Tibial nerve (tissue), 4 donors: Measurements from ENCODE around the gene AMBP. TPM values are rescaled to one million over a fixed set of nuclear protein-coding genes. Genes with fewer than 3 reads are reported as not detected.

Source experiments
- DNase-seq, 2 donors: peaks; one replicate each; pipeline ENCODE4 v3.0.0-alpha.2; 2019; ENCODE audit warnings: low spot score in 2 of 2
- H3K27ac ChIP-seq, 4 donors: fragments of 200-600 bp; sonication (generic) in 3 of 4; one replicate each; pipeline ENCODE4 v1.5.1; 2017 to 2019; ENCODE audit warnings: mild to moderate bottlenecking in 1 of 4
- H3K27me3 ChIP-seq, 2 donors: fragments of 200-600 bp; sonication (generic) in 1 of 2; one replicate each; pipeline versions ENCODE4 v1.5.1 to v1.6.0; 2017 to 2019
- H3K36me3 ChIP-seq, 3 donors: fragments of 200-600 bp; sonication (generic); one replicate each; pipeline ENCODE4 v1.5.1; 2018 to 2019
- H3K4me1 ChIP-seq, 4 donors: fragments of 200-600 bp; sonication (generic) in 3 of 4; one replicate each; pipeline ENCODE4 v1.5.1; 2017 to 2019
- H3K4me3 ChIP-seq, 4 donors: fragments of 200-600 bp; sonication (generic) in 3 of 4; one replicate each; pipeline ENCODE4 v1.5.1; 2017 to 2019; ENCODE audit warnings: mild to moderate bottlenecking in 1 of 4, moderate library complexity in 1 of 4
- H3K9me3 ChIP-seq, 4 donors: fragments of 200-600 bp; sonication (generic) in 3 of 4; one replicate each; pipeline ENCODE4 v1.5.1; 2017 to 2019
- CTCF ChIP-seq, 5 experiments: fragments of 200-600 bp in 3 of 5; fragments of 450-650 bp in 2 of 5; sonication (generic) in 3 of 5; IDR thresholded peaks; one replicate each; pipeline ENCODE4 v1.5.1; 2016 to 2019; ENCODE audit warnings: antibody characterized with exemption in 5 of 5, mild to moderate bottlenecking in 3 of 5, moderate library complexity in 2 of 5
- EP300 ChIP-seq, 2 donors: sonication (generic); formaldehyde crosslinking; IDR thresholded peaks; one replicate each; pipeline ENCODE4 v1.6.1; 2017; ENCODE audit warnings: antibody characterized with exemption in 2 of 2, mild to moderate bottlenecking in 1 of 2
- POLR2A ChIP-seq, 2 donors: fragments of 450-650 bp; IDR thresholded peaks; one replicate each; pipeline ENCODE4 v1.6.1; 2017; ENCODE audit warnings: antibody characterized with exemption in 2 of 2, mild to moderate bottlenecking in 2 of 2, moderate library complexity in 2 of 2
- whole genome bisulfite sequencing, 2 donors: methylation state at CpG; one replicate each; pipeline ENCODE4 v1.1.5; 2018; 5-methylcytosine and 5-hydroxymethylcytosine counted together
- total RNA-seq, 4 donors: library from RNA; depleted of rRNA; stranded (reverse); fragments of >200 nt; gene quantifications; one replicate each; pipeline ENCODE4 v1.1.0, GENCODE V29; 2016

The AMBP gene
- total RNA-seq, 4 donors from 2014 or later, result not detected

- H3K9me3 ChIP-seq, result peaks cover 0 to 25% (median 5%) of the 10 kb centered on the region in 4 donors
- DNase-seq, result no peak
- peaks cover 0 to 89% (median 0%) of the 10 kb centered on the region in 3 donors for H3K36me3 ChIP-seq
- no peaks in the 10 kb centered on the region for H3K27me3 ChIP-seq
- H3K4me3 ChIP-seq, result no peak overlapping the region
- no peak overlapping the region for H3K27ac ChIP-seq
- TF ChIP-seq CTCF (IDR thresholded peaks at IDR 0.05) (no peak), POLR2A (IDR thresholded peaks at IDR 0.05) (no peak), EP300 (IDR thresholded peaks at IDR 0.05) (no peak)
- 86 to 92% methylated on average over 4 of the region's 4 CpGs for WGBS, 2 donors
- H3K4me1 ChIP-seq, result no peaks in the 10 kb centered on the region
Measured at GRCh38 chr9:114026335-114026734, 51.8 kb downstream of the AMBP start.

GRCh38 chr9:114025760-114026159 lies 52.3 kb downstream of the AMBP start:
- H3K4me1 ChIP-seq, result no peaks in the 10 kb centered on the region
- H3K27me3 ChIP-seq, result no peaks in the 10 kb centered on the region
- WGBS, 2 donors, result 94% methylated on average over 5 of the region's 5 CpGs
- peaks cover 0 to 88% (median 0%) of the 10 kb centered on the region in 3 donors for H3K36me3 ChIP-seq
- no peak overlapping the region for H3K27ac ChIP-seq
- no peak for DNase-seq
- H3K9me3 ChIP-seq, result peaks cover 0 to 27% (median 5%) of the 10 kb centered on the region in 4 donors
- TF ChIP-seq CTCF (IDR thresholded peaks at IDR 0.05), result no peak
- no peak for TF ChIP-seq EP300 (IDR thresholded peaks at IDR 0.05)
- no peak for TF ChIP-seq POLR2A (IDR thresholded peaks at IDR 0.05)
- H3K4me3 ChIP-seq, result no peak overlapping the region

DNA sequence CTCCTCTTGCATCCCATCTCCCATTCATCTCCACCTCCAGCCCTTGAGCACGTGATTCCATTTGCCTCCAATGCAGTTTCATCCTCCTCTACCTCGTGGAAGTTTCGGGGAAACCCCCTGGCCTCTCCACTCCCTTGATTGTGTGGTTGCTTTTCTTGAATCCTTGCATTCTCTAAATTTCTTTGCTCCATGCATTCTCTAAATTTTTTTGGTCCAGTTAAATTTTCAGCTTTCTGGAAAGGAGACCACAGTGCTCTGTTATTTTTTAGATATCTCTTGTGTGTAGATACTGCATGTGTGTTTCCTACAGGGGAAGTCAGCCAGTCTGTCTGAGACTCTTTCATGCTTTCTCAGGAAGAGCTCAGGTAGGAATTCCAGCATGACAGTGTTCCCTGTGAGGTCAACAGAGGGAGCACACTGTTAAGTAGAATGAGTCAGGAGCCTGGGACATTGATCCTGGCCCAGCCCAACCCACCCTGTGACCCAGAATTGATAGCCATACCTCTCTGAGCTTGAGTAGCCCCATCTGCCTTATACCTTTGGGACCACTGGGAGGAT lies 52.8 kb downstream of the AMBP start:
- Histone ChIP-seq H3K9me3 (peaks cover 0 to 31% (median 5%) of the 10 kb centered on the region in 4 donors), H3K27ac (no peak overlapping the region), H3K27me3 (no peaks in the 10 kb centered on the region), H3K4me3 (no peak overlapping the region), H3K4me1 (no peaks in the 10 kb centered on the region), H3K36me3 (peaks cover 0 to 91% (median 0%) of the 10 kb centered on the region in 3 donors)
- TF ChIP-seq EP300 (IDR thresholded peaks at IDR 0.05) (no peak), POLR2A (IDR thresholded peaks at IDR 0.05) (no peak), CTCF (IDR thresholded peaks at IDR 0.05) (no peak)
- WGBS, 2 donors, result 79 to 86% methylated on average over 3 of the region's 3 CpGs
- no peak for DNase-seq

DNA sequence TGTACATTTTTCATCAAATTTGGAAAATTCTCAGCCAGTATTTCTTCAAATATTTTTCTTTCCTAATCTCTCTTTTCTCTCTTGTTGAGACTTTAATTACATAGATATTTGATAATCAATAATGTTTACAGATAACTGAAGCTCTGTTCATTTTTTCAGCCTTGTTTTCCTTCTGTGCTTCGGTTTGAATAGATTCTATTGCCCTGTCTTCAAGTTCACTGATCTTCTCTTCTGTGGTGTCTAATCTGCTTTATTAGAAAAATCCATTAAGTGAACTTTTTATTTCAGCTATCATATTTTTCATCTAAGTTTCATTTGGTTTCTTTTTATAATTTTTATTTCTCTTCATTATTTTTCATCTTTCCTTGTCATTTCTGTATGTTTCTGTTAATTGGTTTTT lies 54.1 kb downstream of the AMBP start:
- no peak for TF ChIP-seq CTCF (IDR thresholded peaks at IDR 0.05)
- no peak for TF ChIP-seq EP300 (IDR thresholded peaks at IDR 0.05)
- TF ChIP-seq POLR2A (IDR thresholded peaks at IDR 0.05), result no peak
- WGBS, 2 donors, result 93 to 94% methylated on average over 1 of the region's 1 CpG
- no peaks in the 10 kb centered on the region for H3K4me1 ChIP-seq
- no peak overlapping the region for H3K4me3 ChIP-seq
- peaks cover 0 to 45% (median 5%) of the 10 kb centered on the region in 4 donors for H3K9me3 ChIP-seq
- H3K36me3 ChIP-seq, result peaks cover 0 to 91% (median 0%) of the 10 kb centered on the region in 3 donors
- H3K27me3 ChIP-seq, result no peaks in the 10 kb centered on the region
- no peak overlapping the region for H3K27ac ChIP-seq
- DNase-seq, result no peak

GRCh38 chr9:114021578-114021977 lies 56.5 kb downstream of the AMBP start:
- Histone ChIP-seq H3K27ac (no peak overlapping the region), H3K4me1 (no peaks in the 10 kb centered on the region), H3K9me3 (peaks cover 0 to 54% (median 5%) of the 10 kb centered on the region in 4 donors), H3K36me3 (peaks cover 0 to 93% (median 0%) of the 10 kb centered on the region in 3 donors), H3K27me3 (no peaks in the 10 kb centered on the region), H3K4me3 (no peak overlapping the region)
- DNase-seq, result no peak
- TF ChIP-seq POLR2A (IDR thresholded peaks at IDR 0.05) (no peak), CTCF (IDR thresholded peaks at IDR 0.05) (no peak), EP300 (IDR thresholded peaks at IDR 0.05) (no peak)
- WGBS, 2 donors, result 85 to 88% methylated on average over 3 of the region's 3 CpGs
